GM19463 (cell line): ENCODE measurements around the gene LILRA6.
"Not testable (repeated sequence)": the region's sequence is repeated elsewhere in the genome, so short reads cannot be mapped to it uniquely, and the experiment has no call there.

Experiments
- ATAC-seq: cut with Tn5 transposase; IDR thresholded peaks from one replicate; pipeline ENCODE4 v1.9.1; 2021; ENCODE audit warnings: mild to moderate bottlenecking, moderate library complexity; ENCODE audit not compliant: unreplicated experiment

The LILRA6 gene

GRCh38 chr19:54209811-54210494 lies 32.6 kb downstream of the LILRA6 start:
- ATAC-seq: no peak

- no peak for ATAC-seq
Observed at GRCh38 chr19:54209058-54209810, 33.4 kb downstream of the LILRA6 start.

GRCh38 chr19:54208784-54209057 lies 33.9 kb downstream of the LILRA6 start:
- no peak for ATAC-seq

DNA sequence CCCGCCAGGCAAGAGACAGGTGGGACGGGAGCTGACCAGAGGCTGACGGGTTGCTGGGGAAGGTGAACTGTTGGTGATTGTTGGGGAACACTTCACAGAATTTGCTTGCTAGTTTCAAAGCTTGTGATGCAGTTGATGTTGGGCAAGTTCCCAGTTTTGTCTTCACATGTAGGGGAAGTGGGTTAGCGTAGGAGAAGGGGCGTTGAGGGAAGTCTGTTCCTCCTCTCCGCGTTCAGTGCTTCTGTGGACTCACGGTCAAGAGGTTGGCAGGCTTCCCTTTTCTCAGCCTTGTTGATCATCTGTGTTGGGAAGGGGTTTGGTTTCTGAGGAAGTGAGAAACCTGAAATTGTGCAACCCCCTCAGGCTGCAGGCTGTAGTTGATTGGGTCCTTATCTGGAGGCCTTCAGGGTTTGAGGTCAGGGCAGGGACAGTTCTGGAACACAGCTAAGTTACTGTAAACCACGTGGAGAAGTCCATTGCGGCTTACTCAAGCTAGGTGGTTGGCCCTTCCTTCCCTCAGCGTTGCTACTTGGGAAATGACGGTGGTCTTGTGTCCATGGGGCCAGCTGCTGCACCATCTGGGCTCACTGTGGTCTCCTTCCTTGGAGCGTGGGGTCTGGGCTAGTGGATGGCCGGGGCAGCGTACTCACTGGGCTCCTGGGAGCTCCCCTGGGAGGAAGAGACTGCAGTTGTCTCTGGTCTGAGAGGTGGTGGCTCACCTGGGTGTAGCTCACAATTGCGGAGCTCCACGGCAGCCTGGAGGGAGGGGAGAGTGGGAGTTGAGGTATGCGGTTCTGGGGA lies 34.4 kb downstream of the LILRA6 start:
- ATAC-seq: peak; percentile 38

- no peak for ATAC-seq
Observed at GRCh38 chr19:54207676-54207982, 35.0 kb downstream of the LILRA6 start.

DNA sequence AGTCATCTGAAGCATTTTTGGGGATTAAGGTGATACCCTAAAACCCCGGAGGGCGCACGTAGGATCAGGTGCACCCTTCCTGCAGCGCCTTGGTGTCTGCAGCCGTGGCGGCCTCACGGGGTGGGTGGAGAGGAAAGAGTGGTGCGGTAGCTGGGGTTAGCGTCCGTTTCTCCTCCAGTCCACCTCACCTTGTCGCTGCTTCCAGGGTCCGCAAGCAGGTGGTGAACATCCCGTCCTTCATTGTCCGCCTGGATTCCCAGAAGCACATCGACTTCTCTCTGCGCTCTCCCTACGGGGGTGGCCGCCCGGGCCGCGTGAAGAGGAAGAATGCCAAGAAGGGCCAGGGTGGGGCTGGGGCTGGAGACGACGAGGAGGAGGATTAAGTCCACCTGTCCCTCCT lies 35.4 kb downstream of the LILRA6 start:
- not testable (repeated sequence) for ATAC-seq

GRCh38 chr19:54206831-54207177 lies 35.8 kb downstream of the LILRA6 start:
- ATAC-seq: no peak

GRCh38 chr19:54206030-54206830 lies 36.4 kb downstream of the LILRA6 start:
- ATAC-seq: no peak

GRCh38 chr19:54204767-54205468 lies 37.7 kb downstream of the LILRA6 start:
- ATAC-seq: no peak

- no peak for ATAC-seq
Observed at GRCh38 chr19:54203151-54203611, 39.4 kb downstream of the LILRA6 start.

DNA sequence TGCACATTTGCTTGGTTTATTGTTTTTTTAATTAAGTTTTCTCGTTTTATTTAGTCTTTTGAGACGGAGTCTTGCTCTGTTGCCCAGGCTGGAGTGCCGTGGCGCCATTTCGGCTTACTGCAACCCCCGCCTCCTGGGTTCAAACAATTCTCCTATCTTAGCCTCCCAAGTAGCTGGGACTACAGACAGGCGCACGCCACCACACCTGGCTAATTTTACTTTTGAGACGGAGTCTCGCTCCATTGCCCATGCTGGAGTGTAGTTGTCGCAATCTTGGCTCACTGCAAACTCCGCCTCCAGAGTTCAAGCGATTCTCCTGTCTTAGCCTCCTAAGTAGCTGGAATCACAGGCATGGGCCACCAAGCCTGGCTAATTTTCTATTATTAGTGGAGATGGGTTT lies 40.6 kb downstream of the LILRA6 start:
- no peak for ATAC-seq

DNA sequence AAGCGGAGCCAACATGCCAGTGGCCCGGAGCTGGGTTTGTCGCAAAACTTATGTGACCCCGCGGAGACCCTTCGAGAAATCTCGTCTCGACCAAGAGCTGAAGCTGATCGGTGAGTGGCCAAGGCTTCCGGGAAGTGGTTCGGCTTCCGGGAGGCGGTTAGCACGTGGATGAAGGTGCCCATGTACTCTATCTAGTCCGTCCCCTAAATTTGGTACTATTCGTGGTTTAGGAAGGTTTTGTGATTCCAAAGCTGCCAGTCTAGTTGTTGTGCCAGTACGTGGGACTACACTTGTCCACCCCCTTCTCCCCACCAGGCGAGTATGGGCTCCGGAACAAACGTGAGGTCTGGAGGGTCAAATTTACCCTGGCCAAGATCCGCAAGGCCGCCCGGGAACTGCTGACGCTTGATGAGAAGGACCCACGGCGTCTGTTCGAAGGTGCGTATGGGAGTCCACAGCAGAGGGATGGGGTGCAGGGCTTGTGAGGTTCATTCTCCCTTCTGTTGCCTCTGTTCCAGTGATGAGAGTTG lies 41.4 kb downstream of the LILRA6 start:
- ATAC-seq: no peak

- ATAC-seq: no peak
Observed at GRCh38 chr19:54199401-54199800, 43.2 kb downstream of the LILRA6 start.

GRCh38 chr19:54197121-54197520 lies 45.5 kb downstream of the LILRA6 start:
- ATAC-seq: no peak

GRCh38 chr19:54196536-54196935 lies 46.1 kb downstream of the LILRA6 start:
- no peak for ATAC-seq

DNA sequence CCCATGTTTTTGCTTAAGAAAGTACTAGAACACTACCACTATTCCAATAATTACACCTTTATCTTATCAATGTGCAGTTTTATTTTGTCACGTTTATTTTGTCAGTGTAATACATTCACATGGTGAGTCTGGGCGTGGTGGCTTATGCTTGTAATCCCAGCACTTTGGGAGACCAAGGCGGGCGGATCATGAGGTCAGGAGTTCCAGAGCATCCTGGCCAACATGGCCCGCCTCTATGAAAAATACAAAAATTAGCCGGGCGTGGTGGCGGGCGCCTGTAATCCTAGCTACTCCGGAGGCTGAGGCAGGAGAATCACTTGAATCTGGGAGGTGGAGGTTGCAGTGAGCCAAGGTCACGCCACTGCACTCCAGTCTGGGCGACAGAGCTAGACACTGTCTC lies 48.1 kb downstream of the LILRA6 start:
- ATAC-seq: not testable (repeated sequence)

- no peak for ATAC-seq
Observed at GRCh38 chr19:54193011-54193410, 49.6 kb downstream of the LILRA6 start.

GRCh38 chr19:54191811-54192453 lies 50.7 kb downstream of the LILRA6 start:
- no peak for ATAC-seq

- peak; percentile 22 for ATAC-seq
Observed at GRCh38 chr19:54191011-54191810, 51.4 kb downstream of the LILRA6 start, which contains the start of gene TSEN34. TSEN34 (plus strand) TSS chr19:54191308; CDS start chr19:54191365, 57 bp downstream.
